HG03460 (cell line): ENCODE measurements around the gene MEIS3.
"Not testable (repeated sequence)": the region's sequence is repeated elsewhere in the genome, so short reads cannot be mapped to it uniquely, and the experiment has no call there.

Experiments
- ATAC-seq: cut with Tn5 transposase; IDR thresholded peaks from one replicate; pipeline ENCODE4 v1.9.1; 2021; ENCODE audit not compliant: unreplicated experiment

The MEIS3 gene

DNA sequence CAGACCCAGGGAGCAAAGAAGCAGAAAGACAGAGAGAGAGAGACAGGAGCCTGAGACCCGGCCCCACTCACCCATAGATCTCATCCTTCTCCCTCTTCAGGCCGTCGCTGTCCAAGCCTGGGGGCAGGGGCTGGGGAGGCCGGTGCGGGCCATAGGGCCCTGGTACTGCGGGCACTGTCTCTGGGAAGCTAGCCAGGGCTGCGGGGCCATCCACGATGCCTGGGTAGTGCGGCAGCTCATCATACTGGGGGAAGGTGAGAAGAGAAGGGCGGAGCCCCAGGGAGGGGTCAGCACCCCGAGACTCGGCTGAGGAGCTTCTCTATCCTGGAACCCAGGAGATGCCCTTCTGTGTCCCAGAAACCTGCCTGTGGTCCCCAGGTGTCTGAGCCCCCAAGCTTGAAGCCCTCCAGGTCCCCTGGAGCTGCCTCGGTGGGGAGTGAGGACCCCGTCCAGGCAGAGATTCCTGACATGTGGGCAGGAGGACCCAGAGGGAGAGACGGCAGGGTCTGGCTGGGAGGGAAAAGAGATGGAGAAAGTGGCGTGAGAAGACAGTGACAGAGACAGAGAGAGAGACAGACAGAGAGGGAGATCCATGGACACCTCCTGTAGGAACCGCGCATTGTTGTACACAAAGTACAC lies 2.1 kb downstream of the MEIS3 start:
- no peak for ATAC-seq

DNA sequence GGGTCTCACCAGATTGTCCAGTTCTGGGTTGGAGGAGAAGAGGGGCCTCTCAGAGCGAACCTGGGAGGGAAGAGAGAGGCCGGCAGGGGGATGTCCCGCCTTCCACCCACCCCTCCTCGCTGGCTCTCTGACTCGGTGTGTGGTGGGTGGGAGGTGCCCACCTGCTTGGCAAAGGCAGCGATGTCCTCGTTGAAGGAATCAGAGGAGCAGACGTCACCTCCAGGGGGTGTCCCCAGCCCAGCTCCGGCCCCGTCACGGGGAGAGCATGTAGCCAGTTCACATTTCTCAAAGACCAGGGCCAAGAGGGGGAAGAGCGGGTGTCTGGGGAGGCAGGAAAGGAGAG lies 2.7 kb downstream of the MEIS3 start:
- ATAC-seq, result no peak

DNA sequence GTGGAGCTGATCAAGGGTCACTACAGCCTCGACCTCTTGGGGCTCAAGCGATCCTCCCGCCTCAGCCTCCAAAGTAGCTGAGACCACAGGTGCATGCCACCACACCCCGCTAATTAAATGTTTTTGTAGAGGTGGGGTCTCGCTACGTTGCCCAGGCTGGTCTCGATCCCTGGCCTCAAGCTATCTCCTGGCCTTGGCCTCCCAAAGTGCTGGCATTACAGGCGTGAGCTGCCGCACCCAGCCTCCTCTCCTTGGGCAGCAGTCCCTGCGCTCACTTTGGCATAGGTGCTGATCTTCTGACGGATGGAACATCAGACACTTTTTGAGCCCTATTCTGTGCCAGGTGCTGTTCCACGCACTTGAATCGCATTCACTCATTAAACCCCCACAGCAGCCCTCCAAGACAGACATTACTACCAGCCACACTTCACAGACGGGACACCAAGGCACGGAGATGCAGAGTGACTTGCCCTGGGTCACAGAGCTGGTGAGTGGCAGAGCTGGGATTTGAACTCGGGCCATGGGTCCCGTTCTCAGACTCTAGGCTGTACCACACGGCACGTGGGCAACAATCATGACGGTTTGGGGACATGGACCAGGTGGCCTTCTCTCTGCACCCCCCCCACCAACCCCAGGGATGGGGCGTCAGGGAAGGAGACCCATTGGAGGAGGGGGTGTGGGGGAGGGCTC lies 3.2 kb downstream of the MEIS3 start:
- ATAC-seq, result no peak

DNA sequence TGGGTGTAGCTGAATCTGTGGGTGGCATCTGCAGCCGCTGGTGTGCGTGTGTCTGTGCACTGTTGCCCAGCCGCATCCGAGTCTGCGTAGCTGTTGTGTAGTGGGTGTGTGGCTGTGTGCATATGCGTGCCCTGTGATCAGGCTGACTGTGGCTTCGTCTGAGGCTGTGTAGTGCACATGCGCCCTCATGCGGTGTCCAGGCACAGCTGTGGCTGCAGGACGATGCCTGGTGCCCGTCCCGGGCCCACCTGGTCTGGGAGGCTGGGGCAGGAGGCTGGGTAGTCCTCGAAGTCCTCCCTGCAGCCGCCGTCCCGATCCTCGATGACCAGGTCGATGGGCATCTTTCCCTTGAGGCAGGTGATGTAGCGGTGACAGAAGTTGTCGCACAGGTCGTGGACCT lies 4.9 kb downstream of the MEIS3 start:
- no peak for ATAC-seq

DNA sequence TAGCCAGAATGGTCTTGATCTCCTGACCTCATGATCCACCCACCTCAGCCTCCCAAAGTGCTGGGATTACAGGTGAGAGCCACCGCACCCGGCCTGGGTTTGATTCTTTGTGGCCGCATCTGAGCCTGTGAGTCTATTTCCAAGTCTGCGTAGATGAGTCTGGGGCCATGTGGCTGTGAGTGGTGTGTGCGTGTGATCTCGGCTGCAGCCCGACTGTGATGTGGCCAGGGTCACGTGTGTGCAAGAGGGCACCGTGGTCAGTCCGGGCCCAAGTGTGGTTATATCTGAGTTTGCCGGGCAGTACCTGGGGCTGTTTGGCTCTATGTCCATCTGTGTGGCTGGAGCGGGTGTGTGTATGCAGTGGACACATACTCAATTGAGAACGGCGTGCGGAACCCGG lies 5.4 kb downstream of the MEIS3 start:
- no peak for ATAC-seq

DNA sequence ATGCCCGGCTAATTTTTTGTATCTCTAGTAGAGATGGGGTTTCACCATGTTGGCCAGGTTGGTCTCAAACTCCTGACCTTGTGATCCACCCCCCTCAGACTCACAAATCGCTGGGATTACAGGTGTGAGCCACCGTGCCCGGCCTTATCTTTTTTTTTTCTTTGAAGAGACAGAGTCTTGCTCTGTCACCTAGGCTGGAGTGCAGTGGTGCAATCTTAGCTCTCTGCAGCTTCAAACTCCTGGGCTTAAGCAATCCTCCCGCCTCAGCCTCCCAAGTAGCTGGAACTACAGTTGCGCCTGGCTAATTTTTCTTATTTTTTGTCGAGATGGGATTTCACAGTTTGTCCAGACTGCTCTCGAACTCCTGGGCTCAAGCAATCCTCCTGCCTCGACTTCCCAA lies 7.6 kb downstream of the MEIS3 start:
- not testable (repeated sequence) for ATAC-seq

DNA sequence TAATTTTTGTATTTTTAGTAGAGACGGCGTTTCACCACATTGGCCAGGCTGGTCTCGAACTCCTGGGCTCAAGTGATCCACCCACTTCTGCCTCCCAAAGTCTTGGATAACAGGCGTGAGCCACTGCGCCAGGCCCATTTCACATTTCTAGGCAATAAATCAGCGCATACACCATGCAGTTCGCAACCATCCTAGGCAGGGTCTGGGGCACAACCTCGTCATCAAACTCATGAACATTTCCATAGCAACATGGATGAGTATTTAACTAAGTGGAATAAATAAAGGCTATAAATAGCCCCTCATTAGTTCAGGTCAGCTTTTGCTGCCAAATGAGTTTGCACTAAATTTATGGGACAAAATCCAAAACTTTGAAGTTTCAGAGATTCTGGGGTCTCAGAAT lies 8.2 kb downstream of the MEIS3 start:
- ATAC-seq, result no peak

DNA sequence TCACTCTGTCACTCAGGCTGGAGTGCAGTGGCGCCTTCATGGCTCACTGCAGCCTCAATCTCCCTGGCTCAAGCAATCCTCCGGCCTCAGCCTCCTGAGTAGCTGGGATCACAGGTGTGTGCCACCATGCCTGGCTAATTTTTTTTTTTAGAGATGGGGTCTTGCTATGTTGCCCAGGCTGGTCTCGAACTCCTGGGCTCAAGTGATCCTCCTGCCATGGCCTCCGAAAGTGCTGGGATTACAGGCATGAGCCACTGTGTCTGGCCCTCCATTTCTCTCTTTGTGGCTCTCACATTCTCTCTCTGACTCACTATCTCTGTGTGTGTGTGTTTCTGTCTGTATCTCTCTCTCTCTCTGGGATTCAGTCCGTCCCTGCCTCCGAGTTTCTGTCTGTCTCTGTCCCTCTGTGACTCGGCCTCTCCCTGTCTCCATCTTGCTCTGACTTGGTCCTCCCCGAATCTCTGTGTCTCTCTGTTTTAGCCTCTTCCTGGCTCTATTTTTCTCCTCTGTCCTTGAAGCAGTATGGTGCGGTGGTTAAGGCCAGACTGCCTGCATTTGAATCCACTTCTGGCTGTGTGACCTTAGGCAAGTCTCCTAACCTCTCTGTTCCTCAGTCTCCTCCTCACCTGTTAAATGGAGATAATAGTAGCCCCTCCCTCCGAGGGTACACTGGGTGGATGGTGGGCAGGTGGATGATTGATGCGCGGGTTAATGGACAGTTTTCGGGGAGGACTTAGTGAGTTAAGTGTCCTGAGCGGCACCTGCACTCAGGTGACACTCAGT lies 11.0 kb downstream of the MEIS3 start:
- no peak for ATAC-seq

DNA sequence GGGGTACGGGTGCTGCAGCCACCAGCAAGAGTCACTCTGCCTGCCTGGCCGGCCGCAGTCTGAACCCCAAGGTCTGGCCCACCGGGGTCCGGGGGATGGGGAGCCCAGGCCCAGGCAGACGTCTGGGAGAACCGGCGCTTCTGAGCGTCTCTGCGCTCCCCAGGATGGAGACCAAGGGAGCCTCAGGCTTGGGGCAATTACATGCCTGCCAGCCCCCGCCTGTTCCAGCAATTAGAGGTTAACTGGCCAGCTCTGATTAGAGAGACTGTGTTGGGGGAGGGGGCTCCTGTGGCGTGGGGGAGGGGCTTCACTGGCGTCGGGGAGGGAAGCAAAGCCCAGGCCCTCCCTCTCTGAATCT lies 11.9 kb downstream of the MEIS3 start:
- no peak for ATAC-seq

DNA sequence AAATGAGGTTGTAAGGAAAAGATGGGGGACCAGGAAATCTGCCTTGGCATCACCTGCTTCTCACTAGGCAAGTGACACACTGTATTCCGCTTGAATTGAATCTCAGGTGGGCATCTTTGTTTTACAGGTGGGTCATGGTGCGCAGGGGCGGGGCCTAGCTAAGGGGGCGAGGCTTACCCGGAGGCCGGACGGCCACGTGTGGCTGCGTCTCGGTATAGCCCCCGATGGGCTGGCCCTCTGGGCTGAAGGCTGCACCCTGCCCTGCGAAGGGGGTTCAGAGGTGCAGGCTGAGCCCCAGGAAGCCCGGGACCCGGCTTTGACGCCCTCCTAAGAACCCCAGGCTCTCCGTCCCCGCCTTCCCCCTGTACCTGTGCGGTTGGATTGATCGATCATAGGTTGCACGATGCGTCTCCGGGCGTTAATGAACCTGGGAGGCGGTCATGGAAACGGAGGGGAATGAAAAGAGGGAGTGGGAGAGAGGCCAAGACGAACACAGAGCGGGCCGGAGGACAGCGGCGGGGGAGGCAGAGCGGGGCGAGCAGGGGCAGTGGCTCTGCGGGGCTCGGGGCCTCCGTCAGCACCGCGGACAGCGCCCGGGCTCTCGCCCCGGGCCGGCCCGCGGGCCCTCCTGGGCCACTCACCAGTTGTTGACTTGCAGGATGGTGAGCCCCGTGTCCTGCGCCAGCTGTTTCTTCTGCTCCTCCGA lies 12.5 kb downstream of the MEIS3 start:
- ATAC-seq, result no peak

DNA sequence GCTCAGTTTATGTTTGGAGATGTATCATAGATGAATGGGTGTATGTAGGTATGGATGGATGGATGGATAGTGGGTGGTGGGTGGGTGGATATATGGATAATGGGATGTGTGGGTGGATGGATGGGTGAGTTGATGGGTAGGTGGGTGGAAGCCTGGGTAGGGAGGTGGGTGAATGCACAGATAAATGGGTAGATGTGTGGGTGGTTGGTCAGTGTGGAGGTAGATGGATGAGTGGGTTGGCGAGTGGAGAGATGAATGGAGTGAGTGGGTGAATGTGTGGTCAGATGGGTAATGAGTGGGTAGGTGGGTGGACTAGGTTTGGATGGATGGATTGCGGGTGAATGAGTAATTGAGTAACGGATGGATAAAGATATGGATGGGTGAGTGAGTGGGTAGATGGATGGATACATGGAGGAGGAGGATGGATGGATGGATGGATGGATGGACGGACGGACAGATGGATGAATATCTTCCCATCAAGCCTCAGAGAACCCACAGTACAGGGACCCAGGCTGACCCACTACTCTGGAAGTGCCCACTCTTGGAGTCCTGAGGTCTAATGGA lies 13.4 kb downstream of the MEIS3 start:
- no peak for ATAC-seq

DNA sequence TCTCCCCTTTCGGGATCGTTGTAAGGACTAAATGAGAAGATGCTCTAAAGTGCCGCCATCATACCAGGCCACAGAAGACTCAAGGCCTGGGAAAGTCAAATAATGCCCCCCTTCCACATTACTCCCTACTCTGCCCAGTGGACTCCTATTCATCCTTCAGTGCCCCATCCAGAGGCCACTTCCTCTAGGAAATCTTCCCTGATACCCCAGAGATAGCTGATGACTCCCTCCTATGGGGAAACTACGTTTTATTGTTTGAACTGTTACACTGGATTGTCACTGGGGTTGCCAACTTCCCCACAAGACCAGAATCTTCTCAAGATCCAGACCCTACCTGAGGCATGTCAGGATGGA lies 14.2 kb downstream of the MEIS3 start:
- ATAC-seq, result no peak

DNA sequence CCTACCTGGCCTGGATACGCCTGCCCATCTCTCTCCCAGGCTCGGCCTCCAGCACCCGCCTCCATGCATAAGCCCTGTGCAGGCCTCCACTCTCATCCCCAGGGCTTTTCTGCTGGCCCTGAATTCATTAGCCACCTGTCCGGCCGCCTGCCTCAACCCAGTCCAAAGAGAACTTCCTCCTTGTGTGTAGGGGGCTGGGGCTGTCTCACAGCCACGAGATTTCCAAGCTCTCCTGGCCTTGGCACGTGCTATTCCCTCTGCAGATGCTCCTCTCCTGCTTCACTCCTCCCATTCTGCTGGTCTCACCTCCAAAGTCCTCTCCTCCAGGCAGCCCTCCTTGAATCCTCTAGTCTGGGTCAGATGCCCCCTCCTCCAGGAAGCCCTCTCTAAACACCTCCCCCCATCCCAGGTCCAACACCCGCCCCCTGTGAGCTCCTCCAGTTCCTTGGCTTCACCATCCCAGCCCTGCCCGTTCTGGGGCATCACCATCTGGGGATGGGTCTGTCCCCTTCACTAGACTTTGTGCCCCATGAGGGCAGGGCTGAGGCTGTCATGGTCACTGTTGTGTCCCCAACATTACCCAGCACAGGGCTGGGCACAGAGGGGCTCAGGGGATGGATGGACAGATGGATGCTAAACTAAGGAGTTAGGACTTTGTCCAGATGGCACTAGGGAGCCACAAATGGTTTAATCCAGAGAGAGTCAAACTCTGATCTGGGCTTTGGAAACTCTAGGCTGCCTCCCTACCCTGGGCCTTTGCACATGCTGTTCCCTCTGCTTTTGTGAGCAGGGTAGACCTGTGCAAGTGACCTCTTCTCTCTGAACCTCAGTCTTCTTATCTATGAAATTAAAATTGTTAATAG lies 14.8 kb downstream of the MEIS3 start:
- ATAC-seq, result no peak

DNA sequence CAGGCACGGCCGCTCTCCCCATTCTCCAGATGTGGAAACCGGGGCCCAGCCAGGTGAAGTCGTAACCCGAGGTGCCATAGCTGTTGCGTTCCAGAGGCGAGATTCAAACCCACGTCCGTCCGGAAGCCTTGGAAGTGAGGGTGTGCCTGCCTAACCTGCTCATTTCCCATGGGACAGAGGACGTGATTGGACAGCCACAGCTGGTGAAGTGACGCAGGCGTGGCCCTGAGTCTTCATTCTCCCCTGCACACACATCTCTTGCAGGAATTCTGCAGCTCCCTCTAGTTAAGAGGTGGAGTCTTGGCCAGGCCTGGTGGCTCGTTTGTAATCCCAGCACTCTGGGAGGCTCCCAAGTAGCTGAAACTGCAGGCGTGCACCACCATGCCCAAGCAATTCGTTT lies 16.8 kb downstream of the MEIS3 start:
- no peak for ATAC-seq

DNA sequence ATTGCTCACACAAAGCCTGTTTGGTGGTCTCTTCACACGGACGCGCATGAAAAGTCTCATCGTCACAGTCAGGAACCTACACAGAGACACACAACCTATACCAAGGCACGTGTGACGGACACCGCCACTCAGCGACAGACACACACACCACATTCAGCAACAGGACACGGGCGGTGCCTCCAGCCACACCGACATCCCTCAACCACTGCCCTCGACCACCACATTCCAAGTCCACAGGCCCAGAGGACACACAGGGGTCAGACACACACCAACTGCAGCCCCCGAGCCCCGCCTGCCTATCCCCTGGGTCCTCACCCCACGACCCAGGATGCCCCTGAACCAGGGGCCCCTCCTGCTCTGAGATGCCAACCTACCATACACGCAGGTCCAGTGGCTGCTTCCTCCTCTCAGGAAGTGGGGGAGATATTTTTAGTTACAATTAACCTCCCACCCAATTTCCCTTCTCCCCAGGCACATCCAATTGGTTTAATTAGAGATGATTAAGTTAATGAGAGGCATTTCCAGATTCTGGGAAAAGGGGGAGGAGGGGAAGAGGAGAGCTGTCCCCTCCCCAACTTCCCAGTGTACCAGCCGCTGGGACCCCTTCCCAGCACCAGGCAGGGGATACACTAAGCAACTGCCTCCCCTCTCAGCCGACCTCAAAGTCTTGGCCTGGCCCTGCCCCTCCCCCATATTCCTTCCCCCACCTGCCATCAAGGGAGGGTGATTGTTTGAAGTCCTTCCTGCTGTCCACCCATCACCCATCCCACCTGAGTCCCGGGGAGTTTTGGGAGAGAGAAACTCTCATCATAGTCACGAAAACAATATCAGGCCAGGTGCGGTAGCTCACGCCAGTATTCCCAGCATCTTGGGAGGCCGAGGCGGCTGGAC lies 20.4 kb downstream of the MEIS3 start:
- no peak for ATAC-seq

DNA sequence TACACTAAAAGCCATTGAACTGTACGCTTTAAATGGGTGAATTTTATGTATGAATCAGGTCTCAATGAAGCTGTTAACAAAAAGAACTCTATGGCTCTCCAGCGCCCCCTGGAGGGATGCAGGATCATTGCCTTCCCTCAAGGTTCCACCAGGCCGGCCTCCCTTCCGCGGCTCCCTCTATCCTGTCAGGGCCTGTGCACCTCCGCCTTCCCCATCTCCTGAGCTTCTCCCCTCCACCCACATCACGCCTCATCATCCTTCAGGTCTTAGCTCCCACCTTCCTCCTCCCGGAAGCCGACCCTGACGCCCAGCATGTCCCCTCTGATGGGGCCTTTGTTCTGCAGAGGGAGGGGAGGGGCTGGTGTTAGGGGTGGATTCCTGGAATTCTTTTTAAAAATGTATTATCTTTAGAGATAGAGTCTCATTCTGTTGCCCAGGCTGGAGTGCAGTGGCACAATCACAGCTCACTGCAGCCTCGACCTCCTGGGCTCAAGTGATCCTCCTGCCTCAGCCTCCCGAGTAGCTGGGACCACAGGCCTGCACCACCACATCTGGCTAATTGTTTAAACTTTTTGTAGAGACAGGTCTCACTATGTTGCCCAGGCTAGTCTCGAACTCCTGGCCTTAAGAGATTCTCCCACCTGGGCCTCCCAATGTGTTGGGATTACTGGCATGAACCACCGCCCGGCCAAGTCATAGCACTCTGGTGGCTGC lies 27.7 kb downstream of the MEIS3 start:
- no peak for ATAC-seq

DNA sequence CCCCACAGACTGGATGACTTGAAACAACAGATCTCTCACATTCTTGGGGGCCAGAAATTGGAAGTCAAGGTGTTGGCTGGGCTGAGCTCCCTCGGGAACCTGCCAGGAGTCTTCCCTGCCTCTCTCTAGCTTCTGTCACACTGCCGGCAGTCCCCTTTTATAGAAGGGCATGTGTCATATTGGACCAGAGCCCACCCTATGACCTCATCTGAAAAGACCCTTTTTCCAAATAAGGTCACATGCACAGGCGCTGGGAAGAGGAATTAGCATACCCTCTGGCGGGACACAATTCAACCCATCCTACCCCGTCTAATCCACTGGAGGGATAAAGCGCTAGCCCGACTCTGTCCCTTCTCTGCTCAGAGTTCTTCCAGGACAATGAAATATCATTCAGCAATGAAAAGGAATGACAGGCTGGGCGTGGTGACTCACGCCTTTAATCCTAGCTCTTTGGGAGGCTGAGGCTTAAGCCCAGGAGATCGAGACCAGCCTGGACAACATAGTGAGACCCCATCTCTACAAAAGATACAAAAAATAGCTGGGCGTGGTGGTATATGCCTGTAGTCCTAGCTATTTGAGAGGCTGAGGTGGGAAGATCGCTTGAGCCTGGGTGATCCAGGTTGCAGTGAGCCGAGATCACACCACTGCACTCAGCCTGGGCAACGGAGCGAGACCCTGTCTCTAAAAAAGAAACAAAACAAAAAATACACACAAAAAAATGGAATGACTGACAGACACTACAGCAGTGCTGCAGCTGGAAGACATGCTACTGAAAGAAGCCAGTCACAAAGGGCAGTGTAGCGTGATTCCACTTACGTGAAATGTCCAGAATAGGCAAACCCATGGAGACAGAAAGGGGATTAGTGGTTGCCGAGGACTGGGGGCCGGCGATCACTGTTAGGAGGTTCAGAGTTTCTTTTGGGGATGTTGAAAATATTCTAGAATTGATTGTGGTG lies 28.5 kb downstream of the MEIS3 start:
- no peak for ATAC-seq

DNA sequence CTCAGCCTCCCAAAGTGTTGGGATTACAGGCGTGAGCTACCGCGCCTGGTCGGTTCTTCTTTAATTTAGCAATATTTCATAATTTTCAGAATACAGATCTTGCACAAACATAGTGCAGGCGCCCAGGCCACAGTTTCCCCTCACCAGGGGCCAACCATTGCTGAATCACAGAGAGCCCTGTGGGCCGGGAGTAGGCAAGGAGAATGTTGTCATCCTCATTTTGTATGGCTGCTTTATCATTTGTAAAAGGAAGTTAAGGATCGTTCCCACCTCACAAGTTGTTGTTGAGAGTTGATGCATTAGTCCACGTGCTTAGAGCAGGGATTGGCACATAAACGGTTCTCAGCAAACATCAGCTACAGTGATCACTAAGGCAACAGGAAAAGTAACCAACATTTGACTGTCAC lies 30.2 kb downstream of the MEIS3 start:
- ATAC-seq, result no peak
